ENCODE results near the gene TRIL.

DNA sequence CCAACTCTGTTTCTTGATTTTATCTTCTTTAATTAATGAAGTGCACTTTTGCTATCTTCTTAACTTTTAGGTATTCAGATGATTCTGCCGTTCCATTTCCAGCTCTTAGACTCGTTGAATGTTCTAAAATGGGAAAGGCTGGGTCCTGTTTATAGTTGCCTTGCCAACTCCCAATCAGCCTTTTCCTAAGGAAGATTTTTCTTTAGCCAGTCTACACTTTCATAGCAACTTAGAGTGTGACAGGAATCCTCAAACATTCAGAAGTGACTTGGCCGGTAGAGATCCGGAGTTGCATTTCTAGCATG, 23.0 kb upstream of the TRIL start:
- TF ChIP-seq, protein P1, sequence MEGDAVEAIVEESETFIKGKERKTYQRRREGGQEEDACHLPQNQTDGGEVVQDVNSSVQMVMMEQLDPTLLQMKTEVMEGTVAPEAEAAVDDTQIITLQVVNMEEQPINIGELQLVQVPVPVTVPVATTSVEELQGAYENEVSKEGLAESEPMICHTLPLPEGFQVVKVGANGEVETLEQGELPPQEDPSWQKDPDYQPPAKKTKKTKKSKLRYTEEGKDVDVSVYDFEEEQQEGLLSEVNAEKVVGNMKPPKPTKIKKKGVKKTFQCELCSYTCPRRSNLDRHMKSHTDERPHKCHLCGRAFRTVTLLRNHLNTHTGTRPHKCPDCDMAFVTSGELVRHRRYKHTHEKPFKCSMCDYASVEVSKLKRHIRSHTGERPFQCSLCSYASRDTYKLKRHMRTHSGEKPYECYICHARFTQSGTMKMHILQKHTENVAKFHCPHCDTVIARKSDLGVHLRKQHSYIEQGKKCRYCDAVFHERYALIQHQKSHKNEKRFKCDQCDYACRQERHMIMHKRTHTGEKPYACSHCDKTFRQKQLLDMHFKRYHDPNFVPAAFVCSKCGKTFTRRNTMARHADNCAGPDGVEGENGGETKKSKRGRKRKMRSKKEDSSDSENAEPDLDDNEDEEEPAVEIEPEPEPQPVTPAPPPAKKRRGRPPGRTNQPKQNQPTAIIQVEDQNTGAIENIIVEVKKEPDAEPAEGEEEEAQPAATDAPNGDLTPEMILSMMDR (IDR thresholded peaks at IDR 0.05; ENCODE audit: insufficient read depth, low read length): no peak
- TF ChIP-seq, protein P2, sequence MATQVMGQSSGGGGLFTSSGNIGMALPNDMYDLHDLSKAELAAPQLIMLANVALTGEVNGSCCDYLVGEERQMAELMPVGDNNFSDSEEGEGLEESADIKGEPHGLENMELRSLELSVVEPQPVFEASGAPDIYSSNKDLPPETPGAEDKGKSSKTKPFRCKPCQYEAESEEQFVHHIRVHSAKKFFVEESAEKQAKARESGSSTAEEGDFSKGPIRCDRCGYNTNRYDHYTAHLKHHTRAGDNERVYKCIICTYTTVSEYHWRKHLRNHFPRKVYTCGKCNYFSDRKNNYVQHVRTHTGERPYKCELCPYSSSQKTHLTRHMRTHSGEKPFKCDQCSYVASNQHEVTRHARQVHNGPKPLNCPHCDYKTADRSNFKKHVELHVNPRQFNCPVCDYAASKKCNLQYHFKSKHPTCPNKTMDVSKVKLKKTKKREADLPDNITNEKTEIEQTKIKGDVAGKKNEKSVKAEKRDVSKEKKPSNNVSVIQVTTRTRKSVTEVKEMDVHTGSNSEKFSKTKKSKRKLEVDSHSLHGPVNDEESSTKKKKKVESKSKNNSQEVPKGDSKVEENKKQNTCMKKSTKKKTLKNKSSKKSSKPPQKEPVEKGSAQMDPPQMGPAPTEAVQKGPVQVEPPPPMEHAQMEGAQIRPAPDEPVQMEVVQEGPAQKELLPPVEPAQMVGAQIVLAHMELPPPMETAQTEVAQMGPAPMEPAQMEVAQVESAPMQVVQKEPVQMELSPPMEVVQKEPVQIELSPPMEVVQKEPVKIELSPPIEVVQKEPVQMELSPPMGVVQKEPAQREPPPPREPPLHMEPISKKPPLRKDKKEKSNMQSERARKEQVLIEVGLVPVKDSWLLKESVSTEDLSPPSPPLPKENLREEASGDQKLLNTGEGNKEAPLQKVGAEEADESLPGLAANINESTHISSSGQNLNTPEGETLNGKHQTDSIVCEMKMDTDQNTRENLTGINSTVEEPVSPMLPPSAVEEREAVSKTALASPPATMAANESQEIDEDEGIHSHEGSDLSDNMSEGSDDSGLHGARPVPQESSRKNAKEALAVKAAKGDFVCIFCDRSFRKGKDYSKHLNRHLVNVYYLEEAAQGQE (IDR thresholded peaks at IDR 0.05; ENCODE audit: insufficient replicate concordance, low read depth): no peak
- TF ChIP-seq POLR2AphosphoS5 (IDR thresholded peaks at IDR 0.05; ENCODE audit: low read depth): no peak

Data from HL-60 (cell line).